Measurements from ENCODE around the gene ACTR1B. TPM values are rescaled to one million over a fixed set of nuclear protein-coding genes. Genes with fewer than 3 reads are reported as not detected.
"Not testable (repeated sequence)": the region's sequence is repeated elsewhere in the genome, so short reads cannot be mapped to it uniquely, and the experiment has no call there.

The ACTR1B gene
- total and polyA plus RNA-seq, 2 experiments from 2014 or later = 53.4 to 65.8 TPM

- H3K27ac ChIP-seq = no peak overlapping the region
- H3K4me3 ChIP-seq = no peak overlapping the region
- no peaks in the 10 kb centered on the region for H3K9me2 ChIP-seq (ENCODE audit: insufficient read depth)
- no peaks in the 10 kb centered on the region for H4K20me1 ChIP-seq (ENCODE audit: insufficient read depth)
- H3K36me3 ChIP-seq (ENCODE audit: low read depth) = no peaks in the 10 kb centered on the region
- no peak overlapping the region for H2AFZ ChIP-seq
- H3K4me2 ChIP-seq (ENCODE audit: unreplicated experiment) = no peak overlapping the region
- TF ChIP-seq EZH2phosphoT487 (IDR thresholded peaks at IDR 0.05; ENCODE audit: insufficient read depth, low read depth) = no peak
- no peak for TF ChIP-seq EZH2 (IDR thresholded peaks at IDR 0.05; ENCODE audit: insufficient read depth, poor library complexity, severe bottlenecking)
- H3K27me3 ChIP-seq (replicated peaks; ENCODE audit: insufficient read depth) = no peaks in the 10 kb centered on the region
- 83 to 84% methylated on average over 11 of the region's 11 CpGs for WGBS, 2 experiments (ENCODE audit: low coverage in 1 of 2, low lambda C conversion rate in 2 of 2, missing lambda C conversion rate in 2 of 2)
- H3K4me1 ChIP-seq (ENCODE audit: insufficient read depth) = no peaks in the 10 kb centered on the region
- in situ Hi-C loops (cut with MboI) = no loop called here
- H3F3A ChIP-seq (ENCODE audit: insufficient read depth) = no peaks in the 10 kb centered on the region
- H3K9ac ChIP-seq = no peak overlapping the region
- DNase-seq = no peak
- no peaks in the 10 kb centered on the region for H3K79me2 ChIP-seq (ENCODE audit: insufficient read depth)
- no peaks in the 10 kb centered on the region for H3K9me3 ChIP-seq (ENCODE audit: low read depth)
These were observed 24.4 kb upstream of the ACTR1B start for GRCh38 chr2:97688062-97688827.

GRCh38 chr2:97687235-97687634 is 23.4 kb upstream of the ACTR1B start:
- 87 to 100% methylated on average over 2 of the region's 3 CpGs for WGBS, 2 experiments (ENCODE audit: low coverage in 1 of 2, low lambda C conversion rate in 2 of 2, missing lambda C conversion rate in 2 of 2)
- DNase-seq = not testable (repeated sequence)

GRCh38 chr2:97678298-97678697 is 14.5 kb upstream of the ACTR1B start:
- in situ Hi-C loops (cut with MboI) = no loop called here
- no peak overlapping the region for H3K27ac ChIP-seq
- no peak overlapping the region for H3K4me2 ChIP-seq (ENCODE audit: unreplicated experiment)
- H2AFZ ChIP-seq = no peak overlapping the region
- H3K9ac ChIP-seq = no peak overlapping the region
- no peaks in the 10 kb centered on the region for H3K4me1 ChIP-seq (ENCODE audit: insufficient read depth)
- no peak for DNase-seq
- 97 to 100% methylated on average over 1 of the region's 1 CpG for WGBS, 2 experiments (ENCODE audit: low coverage in 1 of 2, low lambda C conversion rate in 2 of 2, missing lambda C conversion rate in 2 of 2)
- H3K79me2 ChIP-seq (ENCODE audit: insufficient read depth) = no peaks in the 10 kb centered on the region
- TF ChIP-seq EZH2 (IDR thresholded peaks at IDR 0.05; ENCODE audit: insufficient read depth, poor library complexity, severe bottlenecking) (no peak), EZH2phosphoT487 (IDR thresholded peaks at IDR 0.05; ENCODE audit: insufficient read depth, low read depth) (no peak)
- H4K20me1 ChIP-seq (ENCODE audit: insufficient read depth) = no peaks in the 10 kb centered on the region
- H3F3A ChIP-seq (ENCODE audit: insufficient read depth) = no peaks in the 10 kb centered on the region
- no peaks in the 10 kb centered on the region for H3K9me2 ChIP-seq (ENCODE audit: insufficient read depth)
- H3K36me3 ChIP-seq (ENCODE audit: low read depth) = no peaks in the 10 kb centered on the region
- no peaks in the 10 kb centered on the region for H3K9me3 ChIP-seq (ENCODE audit: low read depth)
- no peak overlapping the region for H3K4me3 ChIP-seq
- no peaks in the 10 kb centered on the region for H3K27me3 ChIP-seq (replicated peaks; ENCODE audit: insufficient read depth)

More at GRCh38 chr2:97687235-97687634, 23.4 kb upstream of the ACTR1B start:
- H2AFZ ChIP-seq; H3F3A ChIP-seq (ENCODE audit: insufficient read depth); H3K79me2 ChIP-seq (ENCODE audit: insufficient read depth); H3K9me3 ChIP-seq (ENCODE audit: low read depth); H3K9me2 ChIP-seq (ENCODE audit: insufficient read depth); H3K9ac ChIP-seq; H3K27me3 ChIP-seq (replicated peaks; ENCODE audit: insufficient read depth); H3K4me3 ChIP-seq; in situ Hi-C loops (cut with MboI); H3K4me1 ChIP-seq (ENCODE audit: insufficient read depth); H3K36me3 ChIP-seq (ENCODE audit: low read depth); H3K27ac ChIP-seq; H3K4me2 ChIP-seq (ENCODE audit: unreplicated experiment); H4K20me1 ChIP-seq (ENCODE audit: insufficient read depth): not testable (repeated sequence)

GRCh38 chr2:97677480-97677879 is 13.6 kb upstream of the ACTR1B start:
- no peaks in the 10 kb centered on the region for H3F3A ChIP-seq (ENCODE audit: insufficient read depth)
- no peaks in the 10 kb centered on the region for H3K27me3 ChIP-seq (replicated peaks; ENCODE audit: insufficient read depth)
- in situ Hi-C loops (cut with MboI) = no loop called here
- no peak overlapping the region for H3K4me2 ChIP-seq (ENCODE audit: unreplicated experiment)
- 93 to 94% methylated on average over 2 of the region's 2 CpGs for WGBS, 2 experiments (ENCODE audit: low coverage in 1 of 2, low lambda C conversion rate in 2 of 2, missing lambda C conversion rate in 2 of 2)
- H3K27ac ChIP-seq = no peak overlapping the region
- no peak for DNase-seq
- no peaks in the 10 kb centered on the region for H4K20me1 ChIP-seq (ENCODE audit: insufficient read depth)
- H3K9ac ChIP-seq = no peak overlapping the region
- H3K9me2 ChIP-seq (ENCODE audit: insufficient read depth) = no peaks in the 10 kb centered on the region
- no peaks in the 10 kb centered on the region for H3K4me1 ChIP-seq (ENCODE audit: insufficient read depth)
- H3K79me2 ChIP-seq (ENCODE audit: insufficient read depth) = no peaks in the 10 kb centered on the region
- TF ChIP-seq EZH2 (IDR thresholded peaks at IDR 0.05; ENCODE audit: insufficient read depth, poor library complexity, severe bottlenecking) = no peak
- no peak for TF ChIP-seq EZH2phosphoT487 (IDR thresholded peaks at IDR 0.05; ENCODE audit: insufficient read depth, low read depth)
- no peak overlapping the region for H3K4me3 ChIP-seq
- H3K9me3 ChIP-seq (ENCODE audit: low read depth) = no peaks in the 10 kb centered on the region
- H3K36me3 ChIP-seq (ENCODE audit: low read depth) = no peaks in the 10 kb centered on the region
- H2AFZ ChIP-seq = no peak overlapping the region
